Forelimb muscle (tissue), 1 donor: ENCODE measurements around the gene CNEP1R1. TPM values are rescaled to one million over a fixed set of nuclear protein-coding genes. Genes with fewer than 3 reads are reported as not detected.

ENCODE experiments used
- DNase-seq: peaks from one replicate; pipeline ENCODE4 v3.0.0-alpha.2; 2013; ENCODE audit warnings: low read depth
- polyA plus RNA-seq: library from polyadenylated mRNA; unstranded; fragments of 120-200 nt; gene quantifications from one replicate; pipeline ENCODE4 v1.2.1, GENCODE V29; 2013; ENCODE audit not compliant: insufficient read length

The CNEP1R1 gene
- polyA plus RNA-seq, 1 donor, result 18.4 TPM

- no peak for DNase-seq
These were observed 7.5 kb upstream of the CNEP1R1 start for GRCh38 chr16:50017553-50017952.

GRCh38 chr16:50021544-50021943 is 3.5 kb upstream of the CNEP1R1 start:
- DNase-seq, result no peak

DNA sequence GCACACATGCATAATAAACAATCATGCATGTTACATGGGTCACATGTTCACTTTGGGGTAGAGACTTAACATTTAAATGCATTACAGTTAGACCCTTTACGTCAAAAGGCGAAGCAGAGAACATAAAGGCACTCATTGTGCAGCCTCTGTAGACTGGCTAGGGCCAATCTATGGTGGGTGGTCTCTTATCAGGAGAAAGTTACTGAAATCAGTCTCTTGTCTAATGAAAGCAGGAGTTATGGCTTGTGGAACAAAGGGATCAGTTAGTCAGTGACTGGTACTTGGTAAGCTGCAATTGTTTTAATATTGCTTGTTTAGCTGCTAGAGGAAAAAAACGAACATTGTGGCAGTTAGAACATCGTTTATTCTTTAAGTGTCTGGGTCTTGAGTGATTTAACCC is 1.4 kb upstream of the CNEP1R1 start:
- no peak for DNase-seq

DNA sequence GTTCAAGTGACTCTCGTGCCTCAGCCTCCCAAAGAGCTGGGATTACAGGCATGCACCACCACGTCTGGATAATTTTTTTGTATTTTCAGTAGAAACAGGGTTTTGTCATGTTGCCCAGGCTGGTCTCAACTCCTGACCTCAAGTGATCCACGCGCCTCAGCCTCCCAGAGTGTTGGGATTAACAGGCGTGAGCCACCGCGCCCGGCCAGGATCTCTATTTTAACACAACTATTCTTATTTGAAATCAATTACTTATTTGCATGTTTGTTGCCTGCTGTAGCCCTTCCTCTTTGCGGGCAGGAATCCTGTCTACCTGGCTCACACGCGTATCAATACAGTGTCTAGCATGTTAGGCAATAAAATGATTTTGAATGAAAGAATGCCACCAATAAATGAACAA is 818 bp upstream of the CNEP1R1 start:
- DNase-seq, result no peak

DNA sequence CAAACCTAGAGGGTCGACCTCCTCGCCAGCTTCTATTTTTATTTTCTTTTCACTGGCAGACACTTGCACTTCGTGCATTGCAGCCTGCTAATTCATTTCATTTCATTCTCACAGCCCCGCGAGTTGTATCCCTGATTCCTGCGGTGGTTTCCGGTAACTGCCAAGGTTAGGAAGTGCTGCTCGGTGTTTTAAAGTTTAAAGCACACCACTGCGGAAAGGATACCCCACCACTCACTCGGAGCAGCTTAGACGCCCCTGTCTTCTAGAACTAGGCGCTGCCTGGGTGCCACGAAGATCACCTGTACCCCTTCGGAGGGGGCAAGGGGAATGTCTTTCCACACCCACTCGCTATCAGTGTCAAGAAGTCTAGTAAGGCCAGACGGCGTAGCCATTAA is 509 bp downstream of the CNEP1R1 start:
- no peak for DNase-seq

DNA sequence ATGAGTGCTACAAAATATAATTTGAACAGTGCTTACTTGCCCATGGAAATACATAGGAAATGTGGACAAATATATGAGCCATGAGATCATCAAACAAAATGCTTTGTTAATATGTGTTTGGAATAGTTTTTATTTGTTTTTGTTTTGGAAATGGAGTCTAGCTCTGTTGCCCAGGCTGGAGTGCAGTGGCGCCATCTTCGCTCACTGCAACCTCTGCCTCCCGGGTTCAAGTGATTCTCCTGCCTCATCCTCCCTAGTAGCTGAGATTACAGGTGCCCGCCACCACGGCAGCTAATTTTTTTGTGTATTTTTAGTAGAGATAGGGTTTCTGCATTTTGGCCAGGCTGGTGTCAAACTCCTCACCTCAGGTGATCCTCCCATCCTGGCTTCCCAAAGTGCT is 2.8 kb downstream of the CNEP1R1 start:
- no peak for DNase-seq

- DNase-seq, result no peak
These were observed 10.5 kb downstream of the CNEP1R1 start for GRCh38 chr16:50035468-50035992.

DNA sequence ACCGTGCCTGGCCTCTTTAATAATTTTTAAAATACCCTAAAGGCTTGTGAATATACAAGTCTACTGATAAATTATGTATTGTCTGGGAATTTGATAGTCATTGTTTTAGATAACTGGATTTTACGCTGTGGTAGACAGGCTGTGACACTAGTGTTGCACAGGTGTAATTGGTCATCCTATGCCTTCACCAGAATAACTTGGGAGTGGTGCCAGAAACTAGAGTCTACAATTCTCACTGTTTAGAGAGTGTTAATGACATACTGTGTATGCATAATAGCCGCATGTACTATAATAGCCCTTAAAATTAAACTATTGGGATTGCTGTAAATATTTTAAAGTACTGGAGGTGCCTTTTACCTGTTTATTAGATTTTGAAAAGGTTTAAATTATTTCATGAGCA is 11.4 kb downstream of the CNEP1R1 start:
- no peak for DNase-seq

- no peak for DNase-seq
These were observed 12.7 kb downstream of the CNEP1R1 start for GRCh38 chr16:50037662-50038220.

DNA sequence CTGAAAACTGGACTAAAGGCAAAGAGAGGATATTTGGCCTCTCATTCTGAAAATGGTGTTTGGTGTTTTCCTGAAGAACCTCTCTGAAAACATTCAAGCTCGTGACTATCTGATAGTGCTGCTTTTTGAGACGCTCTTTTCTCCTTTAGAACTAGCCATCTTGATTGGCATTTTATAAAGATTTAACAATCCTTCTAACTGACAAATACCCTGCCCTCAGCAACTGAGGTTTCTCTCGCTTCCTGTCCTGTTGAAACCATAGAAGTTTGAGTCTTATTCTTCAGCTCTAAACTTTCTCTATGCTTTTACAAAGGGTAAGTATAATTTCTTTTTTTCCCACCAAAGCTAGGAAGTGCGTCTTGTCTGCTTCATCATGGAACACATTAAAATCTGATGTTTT is 13.3 kb downstream of the CNEP1R1 start:
- DNase-seq, result no peak

DNA sequence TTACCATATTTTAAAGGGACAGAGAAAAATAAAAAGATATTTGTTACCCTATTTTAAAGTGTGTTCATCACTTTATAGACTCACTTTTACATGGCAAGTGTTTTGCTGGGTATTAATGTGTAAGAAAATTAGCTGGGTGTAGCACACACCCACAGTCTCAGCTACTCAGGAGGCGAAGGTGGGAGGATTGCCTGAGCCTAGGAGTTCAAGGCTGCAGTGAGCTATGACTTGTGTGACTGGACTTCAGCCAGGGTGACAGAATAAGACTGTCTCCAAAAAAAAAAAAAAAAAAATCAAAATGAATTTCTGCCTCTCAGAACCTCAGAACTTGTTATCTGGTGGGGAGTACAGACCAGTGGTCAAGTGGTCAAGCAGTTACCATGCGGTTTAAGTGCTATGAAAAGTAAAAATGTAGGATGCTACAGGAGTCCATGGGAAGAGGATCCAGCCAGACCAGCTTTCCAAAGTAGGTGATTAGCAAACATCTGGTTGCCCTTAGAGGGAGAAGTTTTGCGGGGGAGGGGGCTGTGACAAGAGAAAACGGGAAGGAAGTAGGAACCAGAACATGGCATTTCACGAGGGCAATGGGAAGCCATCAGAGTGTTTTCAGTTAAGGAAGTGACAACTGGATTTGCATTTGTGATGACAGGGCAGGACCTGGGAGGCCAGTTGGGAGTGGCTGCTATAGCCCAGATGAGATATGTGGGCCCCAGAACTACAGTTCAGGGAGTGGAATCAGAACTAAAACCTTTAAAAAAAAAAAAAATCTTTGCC is 13.9 kb downstream of the CNEP1R1 start:
- DNase-seq, result no peak

DNA sequence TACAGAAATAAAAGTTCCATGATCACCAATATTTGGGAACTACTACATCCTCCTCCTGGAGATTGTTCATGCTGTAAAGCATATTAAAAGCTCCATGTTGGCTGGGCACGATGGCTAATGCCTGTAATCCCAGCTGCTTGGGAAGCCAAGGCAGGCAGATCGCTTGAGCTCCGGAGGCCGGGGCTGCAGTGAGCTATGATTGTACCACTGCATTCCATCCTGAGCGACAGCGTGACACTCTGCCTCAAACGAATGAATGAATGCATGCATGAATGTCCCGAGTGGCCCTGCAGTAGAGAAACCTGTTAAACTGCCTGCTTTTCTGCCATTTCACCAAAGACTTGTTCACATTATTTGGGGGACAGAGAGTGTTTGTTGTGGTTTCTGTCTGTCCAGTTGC is 15.0 kb downstream of the CNEP1R1 start:
- no peak for DNase-seq

GRCh38 chr16:50040710-50041109 is 15.7 kb downstream of the CNEP1R1 start:
- DNase-seq, result no peak

- no peak for DNase-seq
These were observed 18.3 kb downstream of the CNEP1R1 start for GRCh38 chr16:50043358-50043757.

GRCh38 chr16:50045412-50045811 is 20.4 kb downstream of the CNEP1R1 start:
- DNase-seq, result no peak

- DNase-seq, result no peak
These were observed 21.8 kb downstream of the CNEP1R1 start for GRCh38 chr16:50046853-50047252.

DNA sequence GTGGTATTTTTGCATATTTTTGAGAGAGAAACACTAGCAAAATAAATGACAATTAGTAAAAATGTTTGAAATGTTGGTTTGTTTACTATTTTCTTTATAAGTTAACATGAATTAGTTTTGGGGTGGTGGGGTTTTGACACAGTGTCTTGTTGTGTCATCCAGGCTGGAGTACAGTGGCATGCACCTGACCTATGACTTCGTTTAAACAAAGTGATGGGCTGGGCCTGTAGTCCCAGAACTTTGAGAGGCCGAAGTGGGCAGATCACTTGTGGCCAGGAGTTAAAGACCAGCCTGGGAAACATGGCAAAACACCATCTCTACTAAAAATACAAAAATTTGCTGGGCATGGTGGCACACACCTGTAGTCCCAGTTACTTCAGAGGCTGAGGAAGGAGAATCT is 22.8 kb downstream of the CNEP1R1 start:
- no peak for DNase-seq

DNA sequence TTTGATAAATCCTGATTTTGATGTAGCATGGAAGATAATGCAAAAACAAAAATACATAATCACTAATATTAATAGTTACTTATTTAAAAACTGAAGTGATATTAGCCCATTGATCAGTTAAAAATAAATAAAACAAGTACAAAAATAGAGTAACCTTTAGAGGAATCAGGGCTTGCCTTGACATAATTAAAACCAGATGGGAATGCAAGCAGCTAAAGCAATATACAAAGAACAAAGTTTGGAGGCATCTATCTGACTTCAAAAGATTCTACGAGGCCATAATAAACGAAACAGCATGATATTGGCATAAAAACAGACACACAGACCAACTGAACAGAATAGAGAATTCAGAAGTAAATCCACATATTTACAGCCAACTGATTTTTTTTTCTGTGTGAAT is 25.8 kb downstream of the CNEP1R1 start:
- no peak for DNase-seq

DNA sequence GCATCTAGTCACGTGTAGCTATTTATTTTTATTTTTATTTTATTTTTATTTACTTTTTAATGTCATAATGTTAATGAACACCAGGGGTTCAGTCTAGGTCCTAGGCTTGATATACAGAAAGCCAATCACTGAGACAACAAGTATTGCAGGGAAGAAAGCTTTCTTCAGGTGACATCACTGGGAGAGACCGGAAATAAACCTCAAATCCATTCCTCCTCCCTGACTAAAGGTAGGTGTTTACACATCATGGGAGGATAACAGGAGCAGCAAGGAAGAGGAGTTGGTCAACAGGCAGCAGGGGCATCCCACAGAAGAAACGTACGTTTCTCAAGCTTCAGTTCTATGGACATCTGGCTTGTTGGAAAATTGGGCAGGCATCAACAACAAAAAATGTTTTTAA is 31.2 kb downstream of the CNEP1R1 start:
- DNase-seq, result no peak

DNA sequence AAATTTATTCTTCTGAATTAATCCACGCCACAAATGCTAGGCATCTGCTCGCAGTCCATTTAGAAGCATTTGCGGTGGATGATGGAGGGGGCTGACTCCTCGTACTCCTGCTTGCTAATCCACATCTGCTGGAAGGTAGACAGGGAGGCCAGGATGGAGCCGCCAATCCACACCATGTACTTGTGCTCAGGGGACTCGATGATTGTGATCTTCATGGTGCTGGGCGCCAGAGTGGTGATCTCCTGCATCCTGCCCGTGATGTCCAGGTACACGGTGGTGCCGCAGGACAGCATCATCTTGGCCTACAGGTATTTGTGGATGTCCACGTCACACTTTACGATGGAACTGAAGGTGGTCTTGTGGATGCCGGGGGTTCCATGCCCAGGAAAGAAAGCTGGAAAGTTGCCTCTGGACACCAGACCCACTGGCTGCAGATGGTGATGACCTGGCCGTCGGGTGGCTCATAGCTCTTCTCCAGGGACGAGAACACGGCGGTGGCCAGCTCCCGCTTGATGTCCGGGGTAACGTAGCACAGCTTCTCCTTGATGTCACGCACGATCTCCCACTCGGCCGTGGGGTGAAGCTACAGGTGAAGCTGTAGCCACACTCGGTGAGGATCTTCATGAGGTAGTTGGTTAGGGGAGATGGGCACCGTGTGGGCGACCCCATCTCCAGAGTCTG is 33.2 kb downstream of the CNEP1R1 start:
- DNase-seq, result no peak

DNA sequence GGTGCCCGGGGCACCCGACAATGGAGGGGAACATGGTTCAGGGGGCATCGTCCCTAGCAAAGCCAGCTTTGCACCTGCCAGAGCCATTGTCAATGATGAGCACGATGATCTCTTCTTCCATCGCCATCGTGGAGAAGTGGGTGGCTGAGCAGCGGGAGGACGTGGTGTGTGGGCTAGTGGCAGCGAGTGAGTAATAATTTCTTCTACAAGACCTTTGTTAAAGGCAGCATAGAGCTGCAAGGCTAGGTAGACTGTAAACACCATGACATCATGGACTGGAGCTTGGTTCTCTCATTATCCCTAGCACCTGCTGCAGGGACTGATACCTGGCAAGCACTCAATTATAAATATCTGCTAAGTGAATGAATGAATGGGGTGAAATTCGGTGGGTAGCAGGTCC is 34.1 kb downstream of the CNEP1R1 start:
- no peak for DNase-seq

DNA sequence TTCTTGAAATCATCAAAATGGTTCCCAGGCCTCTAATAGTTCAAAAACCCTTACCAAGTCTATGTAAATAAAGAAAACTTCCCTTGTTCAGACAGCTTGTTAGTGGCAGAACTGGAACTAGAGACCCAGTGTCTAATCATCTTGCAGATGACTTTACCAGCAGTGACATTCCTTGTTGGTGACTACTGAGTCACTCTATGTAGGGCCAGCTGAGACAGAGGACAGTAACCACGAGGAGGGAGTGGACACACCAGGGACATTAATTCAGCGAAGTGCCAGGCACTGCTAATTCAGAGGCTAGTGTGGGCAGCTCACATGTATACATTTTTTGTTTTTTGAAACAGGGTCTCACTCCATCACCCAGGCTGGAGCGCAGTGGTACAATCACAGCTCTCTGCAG is 34.6 kb downstream of the CNEP1R1 start:
- DNase-seq, result no peak

- no peak for DNase-seq
These were observed 36.3 kb downstream of the CNEP1R1 start for GRCh38 chr16:50061326-50061725.
